Activated CD8-positive, alpha-beta memory T cell treated with anti-CD3 and anti-CD28 coated beads for 4 hours (primary cell): ENCODE measurements around the gene NETO1.

Experiments
- DNase-seq, 2 donors: peaks; one replicate each; pipeline ENCODE4 v3.0.0-alpha.2; 2020; ENCODE audit warnings: low read depth in 2 of 2

The NETO1 gene

DNA sequence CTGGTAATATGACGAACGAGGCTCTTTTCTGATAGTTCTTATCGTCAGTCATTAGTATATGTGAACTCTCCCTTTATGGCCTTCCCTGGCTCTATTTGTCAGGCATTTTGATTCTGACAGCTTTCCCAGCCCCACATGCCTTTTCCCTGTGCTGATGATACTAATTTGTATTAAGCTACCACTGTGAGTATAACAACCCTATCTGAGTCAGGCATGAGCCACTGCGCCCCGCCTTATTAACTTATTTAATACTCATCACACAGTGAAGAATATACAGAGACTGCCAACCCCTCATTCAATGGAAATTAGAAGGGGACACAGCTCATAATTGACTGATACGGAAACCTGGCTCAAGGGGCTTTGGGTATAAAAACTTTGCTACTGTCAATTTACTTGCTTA, 140.0 kb downstream of the NETO1 start:
- no peak for DNase-seq

DNA sequence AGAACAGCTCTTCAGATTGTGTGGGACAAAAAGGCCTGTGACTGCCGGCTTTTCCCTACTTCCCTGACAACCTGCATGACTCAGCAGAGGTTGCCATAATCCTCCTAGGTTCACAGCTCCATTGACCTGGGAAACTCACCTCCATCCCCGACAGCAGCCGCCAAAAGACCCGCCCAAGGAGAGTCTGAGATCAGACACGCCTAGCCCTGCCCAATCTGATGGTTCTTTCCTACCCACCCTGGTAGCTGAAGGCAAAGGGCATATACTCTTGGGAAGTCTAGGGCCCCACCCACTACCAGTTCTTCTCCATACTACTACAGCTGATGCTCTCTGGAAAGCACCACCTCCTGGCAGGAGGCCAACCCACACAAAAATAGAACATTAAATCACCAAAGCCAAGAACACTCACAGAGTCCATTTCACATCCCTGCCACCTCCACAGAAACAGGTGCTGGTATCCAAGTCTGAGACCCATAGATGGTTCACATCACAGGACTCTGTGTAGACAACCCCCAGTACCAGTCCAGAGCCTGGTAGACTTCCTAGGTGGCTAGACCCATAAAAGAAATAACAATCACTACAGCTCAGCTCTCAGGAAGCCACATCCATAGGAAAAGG, 140.6 kb downstream of the NETO1 start:
- no peak for DNase-seq

DNA sequence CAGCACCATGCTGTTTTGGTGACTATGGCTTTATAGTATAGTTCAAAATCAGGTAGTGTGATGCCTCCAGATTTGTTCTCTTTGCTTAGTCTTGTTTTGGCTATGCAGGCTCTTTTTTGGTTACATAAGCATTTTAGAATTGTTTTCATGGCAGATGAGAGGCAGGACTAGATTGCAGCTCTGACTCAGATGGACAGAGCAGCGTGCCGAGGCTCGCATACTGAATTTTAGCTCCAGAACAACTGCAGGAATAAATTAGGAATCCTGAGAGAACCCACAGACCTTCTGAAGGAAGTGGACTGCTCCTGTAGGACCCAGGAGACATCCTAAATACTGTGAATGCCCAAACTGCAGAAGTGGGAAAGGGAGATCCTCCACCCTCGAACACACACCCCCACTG, 141.6 kb downstream of the NETO1 start:
- DNase-seq = no peak

DNA sequence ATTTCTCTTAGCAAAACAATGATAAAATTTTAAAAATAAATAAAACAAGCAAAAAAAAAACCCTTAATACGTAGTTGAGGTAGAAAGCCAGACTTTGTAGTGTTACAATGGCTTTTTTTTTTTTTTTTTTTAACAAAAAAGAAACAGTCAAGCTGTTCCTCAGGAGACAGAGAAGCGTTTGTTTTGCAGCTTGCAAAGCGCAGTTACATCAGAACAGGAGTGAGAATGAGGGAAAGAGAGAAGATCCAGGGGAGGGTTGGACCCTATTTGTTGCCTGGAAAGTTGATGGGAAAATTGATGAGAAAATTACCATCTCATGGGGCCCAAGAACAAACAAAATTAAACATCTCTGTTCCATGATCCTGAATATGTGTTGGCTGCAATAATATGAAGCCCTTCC, 146.5 kb downstream of the NETO1 start:
- no peak for DNase-seq

DNA sequence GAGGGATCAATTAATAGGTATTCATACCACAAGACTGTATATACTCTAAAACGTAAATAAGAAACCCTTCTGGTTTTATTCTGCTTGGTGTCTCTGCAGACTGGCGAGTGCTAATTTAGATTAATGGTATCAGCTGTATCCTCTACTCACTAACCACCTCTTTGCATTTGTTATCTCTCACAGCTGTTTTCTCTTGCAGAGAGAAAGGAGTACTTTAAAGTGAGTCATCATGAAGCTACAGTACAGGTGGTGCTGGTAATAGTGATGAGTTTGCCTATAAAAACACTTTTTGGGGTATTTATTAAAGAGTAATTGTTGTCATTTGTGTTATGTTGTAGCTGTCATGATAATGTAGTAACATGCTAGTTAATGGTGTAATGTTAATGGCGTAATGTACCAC, 147.7 kb downstream of the NETO1 start:
- no peak for DNase-seq

DNA sequence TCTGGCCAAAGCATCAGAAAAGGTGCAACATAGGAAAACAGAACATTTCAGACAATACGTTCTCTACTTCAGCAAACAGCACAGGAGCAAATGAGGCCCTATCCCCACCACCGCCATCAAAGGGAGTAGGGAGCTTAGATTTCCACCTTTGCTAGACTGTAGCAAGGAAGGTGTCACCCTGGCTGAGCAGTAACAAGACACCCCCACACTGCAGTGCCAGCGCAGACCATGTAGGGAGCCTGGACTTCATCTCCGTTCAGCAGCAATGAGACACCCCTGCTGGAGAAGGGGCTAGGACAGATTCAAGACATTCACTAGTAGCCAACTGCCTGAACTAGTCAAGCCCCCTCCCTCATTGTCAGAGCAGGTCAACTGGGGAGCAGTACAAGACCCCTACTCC, 163.6 kb downstream of the NETO1 start:
- no peak for DNase-seq

DNA sequence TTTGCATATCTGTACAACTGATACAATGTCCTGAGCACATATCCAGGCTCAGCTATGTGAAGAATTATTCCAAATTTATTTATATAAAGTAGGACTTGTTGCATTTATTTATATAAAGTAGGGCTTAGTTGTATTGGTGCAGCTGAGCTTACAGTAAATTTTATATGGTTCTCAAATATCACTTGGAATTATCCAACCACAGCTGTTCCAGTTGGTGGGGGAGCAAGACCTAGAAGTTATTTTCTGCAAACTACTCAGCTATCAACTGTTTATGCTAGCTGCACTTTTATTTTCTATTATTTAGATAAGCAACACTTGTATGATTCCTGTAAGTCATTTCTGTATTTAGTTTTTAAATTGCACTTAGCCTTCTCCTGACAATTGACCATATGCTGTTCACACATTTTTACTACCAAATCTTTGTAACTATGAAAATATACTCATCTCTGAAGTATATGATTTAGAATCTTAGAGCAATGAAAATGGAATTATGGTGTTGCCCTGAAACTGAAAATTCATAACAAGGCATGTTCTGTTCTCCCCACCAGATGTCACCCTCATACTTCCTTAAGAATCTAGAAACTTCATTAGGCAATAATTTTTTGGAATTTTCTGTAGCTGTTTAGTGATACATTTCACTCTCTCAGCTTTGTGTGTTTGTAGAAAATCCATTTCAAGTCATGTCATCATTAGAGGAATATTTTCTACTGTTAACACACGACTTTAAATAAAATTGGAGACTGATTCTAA, 166.7 kb downstream of the NETO1 start:
- DNase-seq = no peak

DNA sequence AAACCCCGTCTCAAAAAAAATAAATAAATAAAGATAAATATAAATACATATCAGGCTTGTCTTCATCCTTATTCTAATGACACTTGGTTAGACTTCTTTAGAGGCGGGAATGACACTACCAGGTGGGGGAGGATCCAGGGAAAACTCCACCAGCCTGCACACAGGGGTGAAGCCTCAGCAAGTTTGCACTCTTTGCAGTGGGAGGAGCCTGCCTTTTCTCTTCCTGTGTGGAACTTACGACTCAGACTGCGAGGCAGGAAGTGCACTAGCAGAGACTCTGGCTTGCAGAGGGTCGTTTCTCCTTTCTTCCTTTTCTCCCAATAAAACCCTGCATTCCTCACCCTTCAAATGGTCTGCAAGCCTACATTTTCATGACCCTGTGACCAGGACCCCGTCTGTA, 170.1 kb downstream of the NETO1 start:
- DNase-seq = no peak

DNA sequence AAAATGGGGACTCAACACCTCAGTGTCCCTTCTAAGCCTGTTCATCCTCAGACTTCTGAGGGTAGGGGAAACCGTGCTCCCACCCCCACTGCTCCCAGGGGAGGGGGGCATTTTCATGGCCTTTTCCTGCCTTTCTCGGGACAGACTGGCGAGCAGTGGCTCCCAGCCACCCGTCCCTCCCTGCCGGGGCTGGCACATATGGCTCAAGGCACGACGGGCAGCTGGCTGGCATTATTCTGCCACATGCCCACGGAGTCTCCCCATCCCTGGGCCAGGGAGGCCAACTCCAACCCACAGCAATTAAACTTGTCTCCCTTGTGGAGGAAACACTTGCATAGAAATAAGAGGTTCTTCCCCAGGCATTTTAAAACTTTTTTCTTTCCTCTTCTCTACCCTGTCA, 175.2 kb downstream of the NETO1 start:
- no peak for DNase-seq
